Uterus (tissue), 2 donors: Measurements from ENCODE around the gene CFDP1.

Source experiments
- POLR2A ChIP-seq, 2 donors: fragments of 450-650 bp; IDR thresholded peaks; one replicate each; pipeline ENCODE4 v1.6.1; 2016; ENCODE audit warnings: antibody characterized with exemption in 2 of 2, mild to moderate bottlenecking in 1 of 2, moderate library complexity in 1 of 2
- TF ChIP-seq, protein P1 (sequence below), 4 experiments: fragments of 200-600 bp in 2 of 4; fragments of 450-650 bp in 2 of 4; sonication (generic) in 2 of 4; IDR thresholded peaks; one replicate each; pipeline ENCODE4 v1.5.1; 2016 to 2019; ENCODE audit warnings: antibody characterized with exemption in 4 of 4, mild to moderate bottlenecking in 2 of 4, moderate library complexity in 1 of 4

DNA sequence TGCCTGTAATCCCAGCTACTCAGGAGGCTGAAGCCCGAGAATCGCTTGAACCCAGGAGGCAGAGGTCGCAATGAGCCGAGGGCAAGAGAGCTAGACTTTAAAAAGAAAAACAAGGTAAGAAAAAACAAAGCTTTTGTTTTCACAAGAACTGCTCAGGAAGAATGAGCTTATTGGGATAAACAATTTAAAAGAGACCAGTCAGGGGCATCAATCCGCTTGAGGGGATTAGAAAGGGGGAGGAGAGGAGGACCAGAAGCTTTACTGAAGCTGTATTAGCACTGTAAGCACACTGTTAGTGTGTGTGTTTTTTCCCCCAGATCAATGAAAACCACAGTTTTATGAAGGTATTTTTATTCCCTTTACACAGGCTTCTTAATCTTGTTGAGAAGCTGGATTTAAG, 22.4 kb upstream of the CFDP1 start:
- TF ChIP-seq, protein P1, sequence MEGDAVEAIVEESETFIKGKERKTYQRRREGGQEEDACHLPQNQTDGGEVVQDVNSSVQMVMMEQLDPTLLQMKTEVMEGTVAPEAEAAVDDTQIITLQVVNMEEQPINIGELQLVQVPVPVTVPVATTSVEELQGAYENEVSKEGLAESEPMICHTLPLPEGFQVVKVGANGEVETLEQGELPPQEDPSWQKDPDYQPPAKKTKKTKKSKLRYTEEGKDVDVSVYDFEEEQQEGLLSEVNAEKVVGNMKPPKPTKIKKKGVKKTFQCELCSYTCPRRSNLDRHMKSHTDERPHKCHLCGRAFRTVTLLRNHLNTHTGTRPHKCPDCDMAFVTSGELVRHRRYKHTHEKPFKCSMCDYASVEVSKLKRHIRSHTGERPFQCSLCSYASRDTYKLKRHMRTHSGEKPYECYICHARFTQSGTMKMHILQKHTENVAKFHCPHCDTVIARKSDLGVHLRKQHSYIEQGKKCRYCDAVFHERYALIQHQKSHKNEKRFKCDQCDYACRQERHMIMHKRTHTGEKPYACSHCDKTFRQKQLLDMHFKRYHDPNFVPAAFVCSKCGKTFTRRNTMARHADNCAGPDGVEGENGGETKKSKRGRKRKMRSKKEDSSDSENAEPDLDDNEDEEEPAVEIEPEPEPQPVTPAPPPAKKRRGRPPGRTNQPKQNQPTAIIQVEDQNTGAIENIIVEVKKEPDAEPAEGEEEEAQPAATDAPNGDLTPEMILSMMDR (IDR thresholded peaks at IDR 0.05), result no peak
- TF ChIP-seq POLR2A (IDR thresholded peaks at IDR 0.05), result no peak
